HG03354 (cell line): ENCODE data around the gene SPINK7.

Experiments
- ATAC-seq: cut with Tn5 transposase; IDR thresholded peaks from one replicate; pipeline ENCODE4 v1.9.1; 2021; ENCODE audit warnings: mild to moderate bottlenecking; ENCODE audit not compliant: unreplicated experiment, poor library complexity, severe bottlenecking

SPINK7 gene

DNA sequence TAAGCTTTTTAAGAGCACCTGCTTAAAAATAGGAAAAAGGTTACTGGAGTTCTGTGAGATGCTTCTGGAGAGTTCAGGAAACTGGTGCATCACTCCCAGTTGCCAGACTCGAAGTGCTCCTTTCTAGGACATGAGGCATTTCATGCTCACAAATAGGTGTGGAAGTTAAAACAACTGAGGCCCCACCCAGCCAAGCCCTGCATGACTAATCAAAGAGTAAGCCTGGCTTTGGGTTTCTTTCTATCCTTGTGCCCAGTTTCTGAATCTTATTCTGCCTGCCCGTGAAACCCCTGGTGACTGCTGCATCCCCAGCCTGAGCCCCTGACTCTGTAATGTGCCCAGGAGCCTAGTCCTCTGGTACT lies 30.8 kb downstream of the SPINK7 start:
- no peak for ATAC-seq

DNA sequence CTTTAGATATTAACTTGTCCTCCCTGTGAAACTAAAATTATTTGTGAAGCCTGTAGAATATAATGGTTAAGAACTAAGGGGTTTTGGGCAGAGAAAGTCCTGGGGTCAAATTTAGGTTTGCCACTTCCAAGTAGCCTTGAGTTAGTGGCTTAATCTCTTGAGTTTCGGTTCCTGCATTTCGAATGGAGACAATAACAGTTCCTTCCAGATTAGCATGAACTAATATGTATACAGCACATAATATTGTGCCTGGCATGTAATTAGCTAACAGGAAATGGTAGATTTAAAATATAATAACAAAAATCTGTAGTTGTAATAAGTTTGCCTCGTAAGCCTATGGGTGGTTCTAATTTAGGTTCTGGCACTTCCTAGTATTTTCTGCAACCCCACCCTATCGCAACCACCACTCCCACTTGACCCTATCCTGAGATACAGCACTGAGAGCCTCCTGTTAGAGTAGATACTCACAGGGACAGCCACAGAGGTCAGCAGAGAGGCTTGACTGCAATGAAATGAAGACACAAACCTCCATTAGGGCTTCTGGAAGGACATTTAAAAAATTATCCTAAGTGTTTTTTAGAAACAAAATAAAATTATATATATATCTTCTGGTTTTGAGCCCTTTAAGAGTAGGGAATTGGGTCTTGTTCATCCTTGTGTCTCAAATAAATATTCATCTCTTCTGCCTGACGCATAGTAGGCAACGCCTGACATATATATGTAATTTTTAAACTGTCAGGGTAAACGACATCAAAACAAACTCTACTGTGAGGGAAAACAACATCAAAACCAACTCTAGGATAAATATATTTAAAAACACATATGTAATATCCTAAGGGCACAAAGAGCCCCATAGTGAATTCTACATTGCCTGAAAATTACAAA lies 31.6 kb downstream of the SPINK7 start:
- no peak for ATAC-seq

DNA sequence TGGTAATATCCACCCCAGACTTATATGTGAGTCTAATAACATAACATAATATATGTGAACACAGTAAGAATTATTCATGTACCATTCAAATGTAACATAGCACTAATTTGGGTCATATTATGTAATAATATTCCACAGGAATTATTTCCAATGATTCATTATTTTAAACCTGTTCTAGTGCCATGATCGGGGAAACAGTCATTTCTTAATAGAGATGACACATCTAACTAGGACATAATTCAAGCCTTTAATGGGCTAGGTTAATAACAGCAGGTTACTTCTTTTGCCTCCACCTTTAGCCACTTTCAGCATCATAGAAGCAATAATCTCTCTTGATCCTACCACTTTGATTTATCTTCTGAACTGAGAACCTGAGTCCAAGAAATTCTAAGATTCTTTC lies 35.5 kb downstream of the SPINK7 start:
- ATAC-seq: no peak

DNA sequence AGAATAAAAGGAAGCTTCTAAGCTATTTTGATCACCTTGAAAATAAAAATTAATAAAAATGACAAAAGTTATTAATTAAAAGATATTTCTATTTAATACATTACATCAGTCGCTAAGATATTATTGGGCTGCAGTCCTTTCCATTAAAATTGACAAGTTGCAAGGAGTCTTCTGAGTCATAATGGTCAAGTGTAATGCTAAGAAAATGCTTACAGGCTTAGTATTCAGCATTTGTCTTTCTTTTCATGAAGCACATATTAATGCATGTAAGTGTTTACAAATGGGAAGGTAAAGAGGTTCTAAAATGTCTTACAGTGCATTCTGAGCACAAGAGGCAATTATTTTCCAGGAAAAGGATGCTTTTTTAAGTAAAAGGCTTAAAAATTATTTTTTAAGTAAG lies 40.5 kb downstream of the SPINK7 start:
- ATAC-seq: no peak

DNA sequence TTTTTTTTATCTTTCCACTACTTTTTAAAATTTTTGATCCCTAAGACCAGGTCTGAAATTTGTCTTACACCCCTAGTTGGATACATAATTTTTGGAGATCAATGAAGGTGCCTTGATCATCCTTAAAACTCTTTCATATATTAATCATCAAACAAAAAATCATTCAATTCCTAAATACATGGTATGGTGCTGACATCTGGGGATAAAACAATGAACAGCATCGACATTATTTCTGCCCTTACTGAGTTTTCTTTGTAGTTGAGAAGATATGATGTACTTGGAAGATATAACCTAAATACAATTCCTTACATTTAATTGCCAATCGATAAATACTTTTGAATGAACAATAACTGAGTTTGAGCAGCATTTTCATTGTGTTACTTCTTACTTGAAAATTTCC lies 41.4 kb downstream of the SPINK7 start:
- no peak for ATAC-seq

DNA sequence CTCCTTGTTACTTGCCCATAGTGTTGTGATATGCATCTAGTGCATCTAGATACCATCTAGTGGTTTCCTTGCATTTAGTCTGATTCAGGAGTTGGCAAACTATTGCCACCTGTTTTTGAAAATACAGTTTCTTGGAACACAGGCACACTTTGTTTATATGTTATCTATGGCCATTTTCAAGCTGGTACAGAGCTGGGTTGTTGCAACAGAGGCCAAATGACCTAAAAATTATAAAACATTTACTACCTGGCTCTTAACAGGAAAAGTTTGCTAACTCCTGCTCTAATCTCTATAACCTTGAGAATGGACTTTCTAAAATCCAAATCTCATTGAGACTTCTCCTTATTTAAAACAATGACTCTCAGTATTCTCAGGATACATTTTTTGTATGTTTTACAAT lies 52.1 kb downstream of the SPINK7 start:
- no peak for ATAC-seq
